ENCODE measurements around the gene CABLES2.

Gene CABLES2

GRCh38 chr20:62344782-62345181 is 62.3 kb downstream of the CABLES2 start:
- peak; percentile 75 for DNase-seq

GRCh38 chr20:62344092-62344491 is 63.0 kb downstream of the CABLES2 start:
- no peak for DNase-seq

GRCh38 chr20:62342910-62343309 is 64.2 kb downstream of the CABLES2 start:
- DNase-seq = no peak

- DNase-seq = no peak
Measured at GRCh38 chr20:62339647-62340062, 67.4 kb downstream of the CABLES2 start.
